K562 (cell line): ENCODE measurements around the gene CAPZA3. TPM values are rescaled to one million over a fixed set of nuclear protein-coding genes. Genes with fewer than 3 reads are reported as not detected.
A peak's percentile ranks its signal among the peaks of the same experiment; 100 is the strongest.

Experiments used
- ATAC-seq: fragments of 200-7000 bp; cut with Tn5 transposase; 3 replicates; pipeline ENCODE4 v1.9.1; 2020; ENCODE audit warnings: moderate library complexity
- BruUV-seq: library from RNA; stranded (reverse); fragments of 400-500 nt; replicated peaks from 2 replicates; lab custom pipeline; 2021; lab: Mats Ljungman, UMichigan
- CTCF ChIA-PET: fragments of 300-600 bp; formaldehyde crosslinking; extraction: SDS; loops from one replicate; lab custom pipeline; 2021; ENCODE audit warnings: low intra/inter-chr PET ratio; lab: Yijun Ruan, JAX
- POLR2A ChIA-PET: fragments of 300-600, 350-650 bp; sonication (Branson Sonifier 250); formaldehyde crosslinking; extraction: SDS; loops from one replicate; lab custom pipeline; 2021; ENCODE audit warnings: antibody characterized with exemption, inconsistent platforms; lab: Yijun Ruan, JAX
- DNase-seq, 4 experiments: peaks; one replicate each; pipeline versions ENCODE4 v3.0.0 to v3.0.0-alpha.2; 2011 to 2018; ENCODE audit warnings: low spot score in 3 of 4, mixed read lengths in 3 of 4; ENCODE audit errors: extremely low read depth in 1 of 4
- FAIRE-seq: peaks from 2 replicates; lab custom pipeline; 2011; peaks lifted over from hg19 to GRCh38; lab: Jason Lieb, UNC
- H2AFZ ChIP-seq: 2 replicates; pipeline ENCODE4 v1.6.0; 2011; ENCODE audit warnings: low read depth, low read length, control low read depth, inconsistent platforms
- H3K27ac ChIP-seq: fragments of 200-600 bp; 3 replicates; pipeline ENCODE4 v1.8.0; 2011; ENCODE audit warnings: low read depth, mild to moderate bottlenecking, control low read depth, inconsistent platforms, low read length, moderate library complexity, mixed read lengths; ENCODE audit errors: extremely low read depth
- H3K27me3 ChIP-seq, 2 experiments: fragments of 300-600 bp in 1 of 2; 2 replicates in 1 of 2; 3 replicates in 1 of 2; pipeline versions ENCODE4 v1.6.0 to v1.8.0; 2011; ENCODE audit warnings: inconsistent platforms in 2 of 2, low read length in 2 of 2, mild to moderate bottlenecking in 1 of 2, mixed read lengths in 1 of 2, moderate library complexity in 1 of 2; ENCODE audit not compliant: control insufficient read depth in 2 of 2, insufficient read depth in 2 of 2
- H3K36me3 ChIP-seq: fragments of 300-600 bp; 3 replicates; pipeline ENCODE4 v1.8.0; 2011; ENCODE audit warnings: mild to moderate bottlenecking, low read length, inconsistent platforms; ENCODE audit not compliant: control insufficient read depth, insufficient read depth
- H3K4me1 ChIP-seq, 2 experiments: fragments of 200-600 bp in 1 of 2; replicated peaks in 1 of 2; 2 replicates in 1 of 2; 3 replicates in 1 of 2; pipeline versions ENCODE4 v1.5.1 to v1.8.0; 2011; ENCODE audit warnings: inconsistent platforms in 2 of 2, low read length in 2 of 2, mild to moderate bottlenecking in 1 of 2, mixed read lengths in 1 of 2, moderate library complexity in 1 of 2; ENCODE audit not compliant: control insufficient read depth in 2 of 2, insufficient read depth in 2 of 2
- H3K4me2 ChIP-seq: 2 replicates; pipeline ENCODE4 v1.6.1; 2011; ENCODE audit warnings: low read length, control low read depth, inconsistent platforms, mixed read lengths; ENCODE audit not compliant: insufficient read depth
- H3K4me3 ChIP-seq: fragments of 200-600 bp; sonication (generic), shearing (Covaris generic); 2 replicates; pipeline ENCODE4 v1.5.1; 2016; ENCODE audit warnings: control low read depth, inconsistent platforms
- H3K79me2 ChIP-seq: fragments of 200-600 bp; 3 replicates; pipeline ENCODE4 v1.8.0; 2011; ENCODE audit warnings: low read length, inconsistent platforms; ENCODE audit not compliant: control insufficient read depth, insufficient read depth
- H3K9ac ChIP-seq, 2 experiments: 2 replicates each; pipeline versions ENCODE4 v1.6.0 to v1.6.1; 2011; ENCODE audit warnings: low read depth in 2 of 2, low read length in 2 of 2, control low read depth in 1 of 2, inconsistent platforms in 1 of 2, mild to moderate bottlenecking in 1 of 2, mixed read lengths in 1 of 2; ENCODE audit not compliant: insufficient read depth in 1 of 2
- H3K9me1 ChIP-seq: one replicate; pipeline ENCODE4 v1.6.0; 2011; ENCODE audit warnings: inconsistent platforms, mild to moderate bottlenecking, low read length, moderate library complexity; ENCODE audit not compliant: control insufficient read depth, insufficient read depth
- H3K9me3 ChIP-seq: replicated peaks from 2 replicates; pipeline ENCODE4 v1.5.1; 2011; ENCODE audit warnings: low read depth, low read length, inconsistent platforms; ENCODE audit not compliant: control insufficient read depth, insufficient read depth
- H4K20me1 ChIP-seq: replicated peaks from 2 replicates; pipeline ENCODE4 v1.6.1; 2011; ENCODE audit warnings: low read length, inconsistent platforms, mixed read lengths; ENCODE audit not compliant: control insufficient read depth, insufficient read depth
- FOXJ2 ChIP-seq: fragments of 200-800 bp; sonication (Bioruptor generic); IDR thresholded peaks from 2 replicates; pipeline ENCODE4 v1.6.1; 2016; ENCODE audit warnings: missing genetic modification characterization, missing compliant biosample characterization
- KDM1A ChIP-seq, 2 experiments: fragments of 450-650 bp; IDR thresholded peaks; 2 replicates each; pipeline ENCODE4 v1.6.1; 2016; ENCODE audit warnings: mild to moderate bottlenecking in 2 of 2
- KDM4B ChIP-seq, 2 experiments: fragments of 450-650 bp in 1 of 2; sonication (generic) in 1 of 2; IDR thresholded peaks; 2 replicates each; pipeline ENCODE4 v1.6.1; 2016 to 2017; ENCODE audit warnings: borderline replicate concordance in 2 of 2, antibody characterized with exemption in 1 of 2, low read depth in 1 of 2, mild to moderate bottlenecking in 1 of 2
- RBM15 ChIP-seq: fragments of 200-400 bp; formaldehyde crosslinking; IDR thresholded peaks from 2 replicates; pipeline ENCODE4 v1.6.1; 2018; ENCODE audit warnings: mild to moderate bottlenecking, low read length, moderate library complexity; ENCODE audit not compliant: insufficient read depth
- TCFL5 ChIP-seq: fragments of 250-450 bp; sonication (Bioruptor Pico); conservative IDR thresholded peaks from 2 replicates; pipeline ENCODE4 v1.6.1; 2021; ENCODE audit warnings: mild to moderate bottlenecking, moderate library complexity, matching md5 sums
- ZSCAN32 ChIP-seq: fragments of 450-650 bp; formaldehyde crosslinking; IDR thresholded peaks from 2 replicates; pipeline ENCODE4 v1.4.0; 2020; ENCODE audit warnings: mild to moderate bottlenecking, moderate library complexity
- WGBS: fragments of 100-300 bp; shearing (Covaris generic); methylation state at CpG from one replicate; pipeline ENCODE4 v1.1.6; 2016; ENCODE audit warnings: low coverage, mixed read lengths; ENCODE audit not compliant: insufficient coverage; ENCODE audit errors: missing lambda C conversion rate; 5-methylcytosine and 5-hydroxymethylcytosine counted together
- in situ Hi-C: fragments of 300-500 bp; cut with MboI; formaldehyde crosslinking; loops from 4 replicates; pipeline ENCODE4 v1.15.0; 2018; ENCODE audit warnings: inconsistent platforms, mixed read lengths
- intact Hi-C: fragments of 100-400 bp; cut with micrococcal nuclease; formaldehyde crosslinking; loops from 2 replicates; pipeline ENCODE4 v1.14.2; 2022
- polyA plus RNA-seq, 8 experiments: library from polyadenylated mRNA; depleted of rRNA in 4 of 8; stranded (reverse) in 5 of 8; unstranded in 3 of 8; fragments of >200 nt; fragmentation: Nextera tagmentation in 2 of 8; fragmentation: Illumina TruSeq in 1 of 8; extraction: Ambion mirVana in 2 of 8; extraction: Trizol in 1 of 8; gene quantifications; 2 replicates each; pipeline versions ENCODE4 v1.2.1 to v1.2.3, GENCODE V29; 2011 to 2014; ENCODE audit warnings: inconsistent platforms in 1 of 8, missing spikeins in 1 of 8
- total RNA-seq, 7 experiments: library from RNA; depleted of rRNA in 6 of 7; stranded (reverse); fragments of >200 nt in 6 of 7; fragmentation: Illumina TruSeq in 2 of 7; extraction: Trizol in 2 of 7; gene quantifications; 2 replicates each; pipeline versions ENCODE4 v1.2.1 to v1.2.3, GENCODE V29; 2011 to 2021; ENCODE audit warnings: low replicate concordance in 1 of 7

The CAPZA3 gene
- total and polyA plus RNA-seq, 9 of the 15 experiments (the other 6 are each of a cell fraction or from before 2014, with no cell fraction given): not detected

- TF ChIP-seq TCFL5 (CRISPR knock-in tag) (no peak), RBM15 (no peak), KDM4B (IDR thresholded peaks at IDR 0.05; ENCODE audit: borderline replicate concordance in 2 of 2, low read depth in 1 of 2) (no peak), ZSCAN32 (CRISPR knock-in tag) (no peak)
Observed at GRCh38 chr12:18731156-18731555, 6.8 kb upstream of the CAPZA3 start (continued).

GRCh38 chr12:18747895-18748294 is 10.0 kb downstream of the CAPZA3 start:
- Histone ChIP-seq H3K4me2 (no peak overlapping the region), H4K20me1 (no peaks in the 10 kb centered on the region), H3K4me1 (peaks cover 0 to 11% of the 10 kb centered on the region in 2 experiments; a peak in 2 of 5 replicates), H3K9me3 (no peaks in the 10 kb centered on the region), H2AFZ (no peak overlapping the region), H3K4me3 (no peak overlapping the region), H3K27me3 (no peaks in the 10 kb centered on the region), H3K36me3 (no peaks in the 10 kb centered on the region), H3K79me2 (no peaks in the 10 kb centered on the region), H3K27ac (no peak overlapping the region), H3K9me1 (no peaks in the 10 kb centered on the region), H3K9ac (no peak overlapping the region)
- ChIA-PET CTCF (no interaction called here), POLR2A (interaction anchor here (0.6 kb wide), 1 partner anchor 393 kb away, joined by 3 read pairs; no protein-coding TSS in a partner anchor)
- DNase-seq: no peak
- in situ Hi-C loops: no loop called here
- BruUV-seq: no TSS peak
- 33% methylated on average over 1 of the region's 1 CpG for WGBS
- no peak for ATAC-seq
- no peak for TF ChIP-seq FOXJ2 (tag)
- peak; percentile 29 to 31; a peak in 2 of 4 replicates for TF ChIP-seq KDM1A (IDR thresholded peaks at IDR 0.05)
- FAIRE-seq: no peak
- intact Hi-C loops: no loop called here
